Astrocyte (in vitro differentiated cells and primary cell): Measurements from ENCODE around the gene IQCE. TPM values are rescaled to one million over a fixed set of nuclear protein-coding genes. Genes with fewer than 3 reads are reported as not detected.
A peak's percentile ranks its signal among the peaks of the same experiment; 100 is the strongest.

Experiments
- DNase-seq: peaks from one replicate; pipeline ENCODE4 v3.0.0-alpha.2; 2010; ENCODE audit warnings: low read depth
- FAIRE-seq: peaks from 2 replicates; lab custom pipeline; 2011; peaks lifted over from hg19 to GRCh38; lab: Jason Lieb, UNC
- H2AFZ ChIP-seq: 2 replicates; pipeline ENCODE4 v1.6.0; 2012; ENCODE audit warnings: low read depth, low read length, inconsistent platforms
- H3K27ac ChIP-seq: 2 replicates; pipeline ENCODE4 v1.5.1; 2011; ENCODE audit warnings: low read depth, low read length, inconsistent platforms
- H3K27me3 ChIP-seq: 2 replicates; pipeline ENCODE4 v1.6.0; 2011; ENCODE audit warnings: low read length, inconsistent platforms; ENCODE audit not compliant: insufficient read depth
- H3K36me3 ChIP-seq: 2 replicates; pipeline ENCODE4 v1.5.1; 2011; ENCODE audit warnings: low read length, inconsistent platforms; ENCODE audit not compliant: insufficient read depth
- H3K4me1 ChIP-seq: 2 replicates; pipeline ENCODE4 v1.5.1; 2011; ENCODE audit warnings: low read length, inconsistent platforms; ENCODE audit not compliant: insufficient read depth
- H3K4me2 ChIP-seq: 2 replicates; pipeline ENCODE4 v1.6.0; 2012; ENCODE audit warnings: low read length, inconsistent platforms
- H3K4me3 ChIP-seq: 2 replicates; pipeline ENCODE4 v1.5.1; 2011; ENCODE audit warnings: low read depth, mild to moderate bottlenecking, low read length, inconsistent platforms; ENCODE audit not compliant: insufficient read depth
- H3K79me2 ChIP-seq: 2 replicates; pipeline ENCODE4 v1.6.0; 2012; ENCODE audit warnings: mild to moderate bottlenecking, low read length, inconsistent platforms; ENCODE audit not compliant: insufficient read depth
- H3K9ac ChIP-seq: 2 replicates; pipeline ENCODE4 v1.6.0; 2012; ENCODE audit warnings: mild to moderate bottlenecking, low read length, inconsistent platforms
- H3K9me3 ChIP-seq: 2 replicates; pipeline ENCODE4 v1.5.1; 2012; ENCODE audit warnings: low read depth, mild to moderate bottlenecking, low read length, inconsistent platforms; ENCODE audit not compliant: insufficient read depth
- H4K20me1 ChIP-seq: 2 replicates; pipeline ENCODE4 v1.6.0; 2012; ENCODE audit warnings: low read length, inconsistent platforms; ENCODE audit not compliant: insufficient read depth
- H3K27ac Mint-ChIP-seq: one replicate; pipeline ENCODE4 v1.8.0; 2021; ENCODE audit warnings: mild to moderate bottlenecking, mixed read lengths; ENCODE audit not compliant: unreplicated experiment
- H3K27me3 Mint-ChIP-seq: one replicate; pipeline ENCODE4 v1.8.0; 2021; ENCODE audit warnings: low read depth, mixed read lengths; ENCODE audit not compliant: unreplicated experiment
- H3K36me3 Mint-ChIP-seq: one replicate; pipeline ENCODE4 v1.8.0; 2021; ENCODE audit warnings: low read depth, mixed read lengths; ENCODE audit not compliant: unreplicated experiment
- H3K4me1 Mint-ChIP-seq: one replicate; pipeline ENCODE4 v1.8.0; 2021; ENCODE audit warnings: low read depth, mixed read lengths; ENCODE audit not compliant: unreplicated experiment
- H3K4me3 Mint-ChIP-seq: one replicate; pipeline ENCODE4 v1.8.0; 2021; ENCODE audit warnings: mild to moderate bottlenecking, moderate library complexity, mixed read lengths; ENCODE audit not compliant: unreplicated experiment
- H3K9me3 Mint-ChIP-seq: one replicate; pipeline ENCODE4 v1.8.0; 2021; ENCODE audit warnings: mild to moderate bottlenecking, mixed read lengths; ENCODE audit not compliant: unreplicated experiment
- EZH2 ChIP-seq: IDR thresholded peaks from 2 replicates; pipeline ENCODE4 v1.6.1; 2012; ENCODE audit warnings: mild to moderate bottlenecking, low read length, inconsistent platforms; ENCODE audit not compliant: insufficient read depth
- total RNA-seq: library from RNA; stranded (reverse); gene quantifications from 2 replicates; pipeline ENCODE4 v1.2.1, GENCODE V29; 2021
- TF ChIP-seq, protein P1 (sequence below): IDR thresholded peaks from 2 replicates; pipeline ENCODE4 v1.5.1; 2011; ENCODE audit warnings: low read depth, mild to moderate bottlenecking, inconsistent platforms, low read length, moderate library complexity; ENCODE audit not compliant: insufficient read depth

Gene IQCE
- total RNA-seq, 1 donor from 2014 or later, result 13.1 TPM

DNA sequence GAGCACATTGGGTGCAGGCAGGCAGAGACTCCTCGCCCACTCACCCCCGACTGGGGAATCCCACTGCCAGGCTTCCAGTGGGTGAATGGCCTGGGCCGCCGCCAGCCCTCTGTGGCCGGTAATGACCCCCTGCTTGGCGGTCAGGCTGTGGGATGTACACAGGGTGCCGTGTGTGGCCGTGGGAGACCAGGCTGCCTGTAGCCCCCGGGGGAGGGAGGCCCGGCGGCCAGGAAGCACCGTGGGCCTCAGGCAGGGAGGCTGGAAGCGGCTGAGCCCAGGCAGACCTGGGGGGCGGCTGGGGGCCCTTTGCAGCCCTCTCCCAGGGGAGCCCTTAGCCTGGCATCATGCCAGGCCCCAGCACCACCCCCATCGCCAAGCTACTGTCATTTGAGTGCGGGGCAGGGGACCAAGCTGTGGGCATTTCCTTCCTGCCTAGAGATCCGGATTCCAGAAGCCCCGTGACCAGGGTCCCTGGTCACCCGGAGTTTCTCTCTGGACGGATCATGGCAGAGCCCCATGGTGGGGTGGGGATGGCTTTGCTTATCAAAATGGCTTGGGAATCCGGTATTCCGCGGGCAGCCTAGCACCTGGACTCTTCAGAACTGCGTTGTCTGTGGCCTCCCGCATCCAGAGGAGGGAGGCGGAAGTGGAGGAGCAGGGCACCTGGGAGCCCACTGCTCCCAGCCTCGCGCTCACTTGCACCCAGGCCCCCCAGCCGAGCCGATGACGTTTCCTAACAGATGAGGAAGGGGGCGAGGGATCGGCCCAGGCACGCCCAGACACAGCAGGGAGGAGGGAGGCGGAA lies 74.2 kb downstream of the IQCE start:
- Histone ChIP-seq H4K20me1 (peaks cover 52% of the 10 kb centered on the region), H2AFZ (no peak overlapping the region), H3K9ac (peak overlapping the region; percentile 90), H3K27ac (peak overlapping the region; percentile 93), H3K79me2 (peaks cover 55% of the 10 kb centered on the region), H3K27me3 (no peaks in the 10 kb centered on the region), H3K4me3 (peak overlapping the region; percentile 74), H3K4me1 (peaks cover 41% of the 10 kb centered on the region), H3K9me3 (peaks cover 3% of the 10 kb centered on the region), H3K4me2 (peak overlapping the region; percentile 88), H3K36me3 (no peaks in the 10 kb centered on the region)
- no peaks in the 10 kb centered on the region for H3K9me3 Mint-ChIP-seq
- TF ChIP-seq, protein P1, sequence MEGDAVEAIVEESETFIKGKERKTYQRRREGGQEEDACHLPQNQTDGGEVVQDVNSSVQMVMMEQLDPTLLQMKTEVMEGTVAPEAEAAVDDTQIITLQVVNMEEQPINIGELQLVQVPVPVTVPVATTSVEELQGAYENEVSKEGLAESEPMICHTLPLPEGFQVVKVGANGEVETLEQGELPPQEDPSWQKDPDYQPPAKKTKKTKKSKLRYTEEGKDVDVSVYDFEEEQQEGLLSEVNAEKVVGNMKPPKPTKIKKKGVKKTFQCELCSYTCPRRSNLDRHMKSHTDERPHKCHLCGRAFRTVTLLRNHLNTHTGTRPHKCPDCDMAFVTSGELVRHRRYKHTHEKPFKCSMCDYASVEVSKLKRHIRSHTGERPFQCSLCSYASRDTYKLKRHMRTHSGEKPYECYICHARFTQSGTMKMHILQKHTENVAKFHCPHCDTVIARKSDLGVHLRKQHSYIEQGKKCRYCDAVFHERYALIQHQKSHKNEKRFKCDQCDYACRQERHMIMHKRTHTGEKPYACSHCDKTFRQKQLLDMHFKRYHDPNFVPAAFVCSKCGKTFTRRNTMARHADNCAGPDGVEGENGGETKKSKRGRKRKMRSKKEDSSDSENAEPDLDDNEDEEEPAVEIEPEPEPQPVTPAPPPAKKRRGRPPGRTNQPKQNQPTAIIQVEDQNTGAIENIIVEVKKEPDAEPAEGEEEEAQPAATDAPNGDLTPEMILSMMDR, result no peak
- TF ChIP-seq EZH2, result no peak
- H3K27ac Mint-ChIP-seq, result peak overlapping the region; percentile 91
- H3K4me3 Mint-ChIP-seq, result peak overlapping the region; percentile 94
- no peak for FAIRE-seq
- peaks cover 13% of the 10 kb centered on the region for H3K4me1 Mint-ChIP-seq
- DNase-seq, result peak; percentile 61
- peaks cover 4% of the 10 kb centered on the region for H3K36me3 Mint-ChIP-seq
- no peaks in the 10 kb centered on the region for H3K27me3 Mint-ChIP-seq

DNA sequence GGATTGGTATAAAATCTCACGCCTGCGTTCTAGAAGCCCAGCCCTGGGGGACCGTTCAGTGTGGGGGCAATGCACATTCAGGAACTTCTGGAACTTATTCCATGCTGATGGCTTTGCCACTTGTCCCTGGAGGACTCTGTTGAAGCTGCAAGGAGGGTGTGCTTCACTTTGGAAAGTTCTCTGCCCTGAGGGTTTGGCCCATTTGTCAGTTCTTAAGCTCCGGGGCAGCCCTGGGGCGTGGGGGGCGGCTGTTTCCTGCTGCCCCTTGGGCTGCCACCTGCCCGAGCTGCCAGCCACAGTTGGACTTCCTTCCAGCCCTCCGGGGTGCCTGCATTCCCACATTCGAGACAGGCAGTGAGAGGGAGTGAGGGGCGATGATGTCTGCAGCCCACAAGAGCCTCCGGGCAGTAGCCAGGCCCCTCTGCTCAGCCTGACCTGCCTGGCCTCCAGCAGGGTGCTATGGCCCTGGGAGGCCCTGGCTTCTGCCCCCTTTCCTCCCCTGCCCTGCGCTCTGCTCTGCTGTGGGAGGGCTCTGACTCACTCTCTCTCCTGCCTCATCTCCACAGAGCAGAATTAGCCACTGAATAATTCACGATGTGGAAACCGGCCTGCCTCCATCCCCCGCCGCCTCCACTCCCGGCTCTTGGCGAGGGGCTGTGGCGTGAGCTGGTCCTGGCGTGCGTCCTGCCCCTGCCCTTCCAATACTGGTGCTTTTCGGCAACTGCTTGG lies 74.9 kb downstream of the IQCE start:
- no peaks in the 10 kb centered on the region for H3K27me3 Mint-ChIP-seq
- DNase-seq, result peak; percentile 83
- Histone ChIP-seq H2AFZ (no peak overlapping the region), H3K4me1 (peaks cover 49% of the 10 kb centered on the region), H3K79me2 (peaks cover 63% of the 10 kb centered on the region), H3K36me3 (no peaks in the 10 kb centered on the region), H3K4me3 (peak overlapping the region; percentile 74), H3K27me3 (no peaks in the 10 kb centered on the region), H3K27ac (peak overlapping the region; percentile 93), H3K4me2 (peak overlapping the region; percentile 88), H4K20me1 (peaks cover 60% of the 10 kb centered on the region), H3K9me3 (peaks cover 3% of the 10 kb centered on the region), H3K9ac (peak overlapping the region; percentile 90)
- H3K4me3 Mint-ChIP-seq, result peak overlapping the region; percentile 94
- TF ChIP-seq, protein P1, result no peak
- TF ChIP-seq EZH2, result no peak
- H3K27ac Mint-ChIP-seq, result peak overlapping the region; percentile 91
- no peaks in the 10 kb centered on the region for H3K9me3 Mint-ChIP-seq
- FAIRE-seq, result no peak
- peaks cover 13% of the 10 kb centered on the region for H3K4me1 Mint-ChIP-seq
- peaks cover 4% of the 10 kb centered on the region for H3K36me3 Mint-ChIP-seq
